Measurements from ENCODE around the gene VTCN1.

Gene VTCN1

GRCh38 chr1:117208580-117208979 is 2.1 kb downstream of the VTCN1 start:
- no peak for DNase-seq (ENCODE audit: low spot score)

- DNase-seq (ENCODE audit: low spot score) = no peak
Measured at GRCh38 chr1:117205368-117205767, 5.4 kb downstream of the VTCN1 start.

- no peak for DNase-seq (ENCODE audit: low spot score)
Measured at GRCh38 chr1:117201808-117202207, 8.9 kb downstream of the VTCN1 start.

GRCh38 chr1:117198097-117198496 is 12.6 kb downstream of the VTCN1 start:
- no peak for DNase-seq (ENCODE audit: low spot score)

GRCh38 chr1:117189726-117190125 is 21.0 kb downstream of the VTCN1 start:
- no peak for DNase-seq (ENCODE audit: low spot score)

GRCh38 chr1:117188816-117189437 is 21.8 kb downstream of the VTCN1 start:
- no peak for DNase-seq (ENCODE audit: low spot score)

GRCh38 chr1:117188170-117188815 is 22.4 kb downstream of the VTCN1 start:
- DNase-seq (ENCODE audit: low spot score) = no peak

GRCh38 chr1:117183112-117183511 is 27.6 kb downstream of the VTCN1 start:
- no peak for DNase-seq (ENCODE audit: low spot score)

GRCh38 chr1:117182319-117182718 is 28.4 kb downstream of the VTCN1 start:
- DNase-seq (ENCODE audit: low spot score) = no peak

- no peak for DNase-seq (ENCODE audit: low spot score)
Measured at GRCh38 chr1:117181630-117182041, 29.1 kb downstream of the VTCN1 start.

GRCh38 chr1:117180147-117180967 is 30.4 kb downstream of the VTCN1 start:
- DNase-seq (ENCODE audit: low spot score) = no peak

- DNase-seq (ENCODE audit: low spot score) = no peak
Measured at GRCh38 chr1:117179471-117179870, 31.3 kb downstream of the VTCN1 start.

- DNase-seq (ENCODE audit: low spot score) = no peak
Measured at GRCh38 chr1:117178756-117179155, 32.0 kb downstream of the VTCN1 start.

GRCh38 chr1:117177376-117177775 is 33.4 kb downstream of the VTCN1 start:
- DNase-seq (ENCODE audit: low spot score) = no peak

- DNase-seq (ENCODE audit: low spot score) = no peak
Measured at GRCh38 chr1:117176579-117176978, 34.1 kb downstream of the VTCN1 start.

GRCh38 chr1:117174851-117175250 is 35.9 kb downstream of the VTCN1 start:
- no peak for DNase-seq (ENCODE audit: low spot score)

- no peak for DNase-seq (ENCODE audit: low spot score)
Measured at GRCh38 chr1:117173691-117174090, 37.0 kb downstream of the VTCN1 start.

GRCh38 chr1:117173006-117173405 is 37.7 kb downstream of the VTCN1 start:
- DNase-seq (ENCODE audit: low spot score) = no peak

- DNase-seq (ENCODE audit: low spot score) = no peak
Measured at GRCh38 chr1:117171900-117172511, 38.7 kb downstream of the VTCN1 start.

- no peak for DNase-seq (ENCODE audit: low spot score)
Measured at GRCh38 chr1:117169871-117170596, 40.7 kb downstream of the VTCN1 start.

GRCh38 chr1:117167402-117167801 is 43.3 kb downstream of the VTCN1 start:
- no peak for DNase-seq (ENCODE audit: low spot score)

- no peak for DNase-seq (ENCODE audit: low spot score)
Measured at GRCh38 chr1:117166076-117166475, 44.7 kb downstream of the VTCN1 start.
